COLO829 (cell line): Measurements from ENCODE around the gene CAMK2D.

Source experiments
- DNase-seq: peaks from one replicate; pipeline ENCODE4 v3.0.0; 2012; ENCODE audit warnings: low spot score

CAMK2D gene

GRCh38 chr4:113682730-113683537, 78.6 kb downstream of the CAMK2D start:
- no peak for DNase-seq

GRCh38 chr4:113678641-113679040, 82.9 kb downstream of the CAMK2D start:
- DNase-seq, result no peak

GRCh38 chr4:113677325-113677724, 84.2 kb downstream of the CAMK2D start:
- no peak for DNase-seq

- DNase-seq, result no peak
Measured at GRCh38 chr4:113675731-113676697, 85.5 kb downstream of the CAMK2D start.

GRCh38 chr4:113674733-113675132, 86.8 kb downstream of the CAMK2D start:
- DNase-seq, result no peak

GRCh38 chr4:113674251-113674650, 87.3 kb downstream of the CAMK2D start:
- no peak for DNase-seq

GRCh38 chr4:113673450-113673849, 88.1 kb downstream of the CAMK2D start:
- DNase-seq, result peak; percentile 11

- DNase-seq, result no peak
Measured at GRCh38 chr4:113666386-113667114, 95.0 kb downstream of the CAMK2D start.

- DNase-seq, result no peak
Measured at GRCh38 chr4:113665036-113665435, 96.5 kb downstream of the CAMK2D start.

- DNase-seq, result no peak
Measured at GRCh38 chr4:113662581-113662980, 99.0 kb downstream of the CAMK2D start.

GRCh38 chr4:113659127-113659526, 102.4 kb downstream of the CAMK2D start:
- DNase-seq, result no peak

GRCh38 chr4:113657586-113658233, 103.8 kb downstream of the CAMK2D start:
- DNase-seq, result no peak

- no peak for DNase-seq
Measured at GRCh38 chr4:113653871-113654270, 107.7 kb downstream of the CAMK2D start.

GRCh38 chr4:113646442-113646822, 115.1 kb downstream of the CAMK2D start:
- DNase-seq, result no peak

GRCh38 chr4:113645771-113646441, 115.6 kb downstream of the CAMK2D start:
- DNase-seq, result peak; percentile 25

- no peak for DNase-seq
Measured at GRCh38 chr4:113645288-113645687, 116.2 kb downstream of the CAMK2D start.

GRCh38 chr4:113644398-113644797, 117.1 kb downstream of the CAMK2D start:
- no peak for DNase-seq

GRCh38 chr4:113643505-113643904, 118.0 kb downstream of the CAMK2D start:
- DNase-seq, result peak; percentile 21

GRCh38 chr4:113641025-113641431, 120.5 kb downstream of the CAMK2D start:
- DNase-seq, result no peak

- DNase-seq, result no peak
Measured at GRCh38 chr4:113639326-113639725, 122.2 kb downstream of the CAMK2D start.

- no peak for DNase-seq
Measured at GRCh38 chr4:113638562-113638832, 123.0 kb downstream of the CAMK2D start.
